ENCODE measurements around the gene MFAP3L.
A peak's percentile ranks its signal among the peaks of the same experiment; 100 is the strongest.

Gene MFAP3L

DNA sequence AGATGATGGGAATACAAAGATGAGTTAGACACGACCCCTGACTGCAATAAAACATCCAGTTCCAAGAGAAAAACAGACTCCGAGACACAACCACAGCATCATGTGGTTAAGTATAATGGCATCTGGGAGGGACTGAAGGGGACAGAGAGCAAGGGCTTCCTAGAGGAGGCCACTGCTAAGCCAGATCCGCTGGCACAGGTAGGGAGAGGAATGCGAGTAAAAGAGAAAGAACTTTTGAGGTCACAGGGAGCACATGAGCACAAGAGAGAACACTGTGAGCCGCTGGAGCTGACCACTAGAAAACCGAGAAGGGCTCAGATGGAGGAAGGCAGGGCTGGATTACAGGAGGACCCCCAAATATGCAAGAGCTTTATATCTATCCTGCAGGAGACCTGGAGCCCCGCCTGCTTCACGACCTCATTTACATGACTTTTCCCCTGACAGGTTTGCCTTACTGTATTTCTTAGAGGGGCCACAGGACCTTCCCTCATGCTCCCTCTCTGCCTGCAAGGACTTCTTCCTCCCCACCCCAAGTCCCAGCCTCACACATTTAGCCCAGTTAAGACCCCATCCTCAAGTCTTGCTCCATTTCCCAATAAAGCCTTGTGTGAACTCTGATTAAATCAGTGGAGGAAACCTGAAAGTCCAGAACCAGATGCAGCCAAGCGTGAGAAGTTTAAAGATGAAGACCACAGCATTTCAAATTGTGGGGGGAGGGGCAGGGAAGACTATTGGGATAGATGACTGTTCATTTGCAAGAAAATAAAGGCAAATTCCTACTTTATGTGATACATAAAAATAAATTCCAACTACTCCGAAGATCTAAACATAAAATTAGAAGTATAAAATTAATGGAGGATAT is 29.6 kb downstream of the MFAP3L start:
- TF ChIP-seq ZC3H10 (CRISPR knock-in tag; IDR thresholded peaks at IDR 0.05) (no peak), ZNF70 (CRISPR knock-in tag; IDR thresholded peaks at IDR 0.05) (no peak), ISL1 (CRISPR knock-in tag; IDR thresholded peaks at IDR 0.05) (no peak), ZFP3 (CRISPR knock-in tag; IDR thresholded peaks at IDR 0.05) (no peak)
- TF ChIP-seq, protein P1, sequence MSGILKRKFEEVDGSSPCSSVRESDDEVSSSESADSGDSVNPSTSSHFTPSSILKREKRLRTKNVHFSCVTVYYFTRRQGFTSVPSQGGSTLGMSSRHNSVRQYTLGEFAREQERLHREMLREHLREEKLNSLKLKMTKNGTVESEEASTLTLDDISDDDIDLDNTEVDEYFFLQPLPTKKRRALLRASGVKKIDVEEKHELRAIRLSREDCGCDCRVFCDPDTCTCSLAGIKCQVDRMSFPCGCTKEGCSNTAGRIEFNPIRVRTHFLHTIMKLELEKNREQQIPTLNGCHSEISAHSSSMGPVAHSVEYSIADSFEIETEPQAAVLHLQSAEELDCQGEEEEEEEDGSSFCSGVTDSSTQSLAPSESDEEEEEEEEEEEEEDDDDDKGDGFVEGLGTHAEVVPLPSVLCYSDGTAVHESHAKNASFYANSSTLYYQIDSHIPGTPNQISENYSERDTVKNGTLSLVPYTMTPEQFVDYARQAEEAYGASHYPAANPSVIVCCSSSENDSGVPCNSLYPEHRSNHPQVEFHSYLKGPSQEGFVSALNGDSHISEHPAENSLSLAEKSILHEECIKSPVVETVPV (CRISPR knock-in tag; IDR thresholded peaks at IDR 0.05) = no peak
- ATAC-seq = no peak

DNA sequence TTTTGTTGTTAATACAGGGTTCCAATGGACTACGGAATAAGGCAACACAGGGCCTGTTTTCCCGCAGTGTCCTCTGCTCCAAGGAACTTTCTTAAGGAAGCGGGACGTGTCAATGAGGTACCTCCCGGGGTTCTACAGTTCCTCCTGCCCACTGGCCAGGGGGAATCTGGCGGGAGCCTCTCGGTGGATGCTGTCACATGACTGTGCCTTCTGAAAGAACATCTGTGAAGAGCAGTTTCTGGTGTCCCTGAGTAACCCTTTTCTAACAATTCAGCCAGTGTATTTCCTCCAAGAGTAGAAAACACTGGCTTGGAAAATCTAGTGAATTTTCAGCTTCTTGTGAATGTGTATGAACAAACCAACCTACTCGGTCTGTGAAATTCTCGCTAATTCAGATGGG is 32.7 kb downstream of the MFAP3L start:
- TF ChIP-seq TOX (CRISPR knock-in tag; IDR thresholded peaks at IDR 0.05; ENCODE audit: borderline replicate concordance) (no peak), TCF4 (CRISPR knock-in tag; IDR thresholded peaks at IDR 0.05; ENCODE audit: borderline replicate concordance) (no peak), SNAI2 (CRISPR knock-in tag; IDR thresholded peaks at IDR 0.05) (no peak), ZFP30 (CRISPR knock-in tag; IDR thresholded peaks at IDR 0.05) (no peak), ZNF8 (CRISPR knock-in tag; IDR thresholded peaks at IDR 0.05) (no peak), ESRRG (CRISPR knock-in tag; IDR thresholded peaks at IDR 0.05) (no peak), ZNF70 (CRISPR knock-in tag; IDR thresholded peaks at IDR 0.05) (no peak)

DNA sequence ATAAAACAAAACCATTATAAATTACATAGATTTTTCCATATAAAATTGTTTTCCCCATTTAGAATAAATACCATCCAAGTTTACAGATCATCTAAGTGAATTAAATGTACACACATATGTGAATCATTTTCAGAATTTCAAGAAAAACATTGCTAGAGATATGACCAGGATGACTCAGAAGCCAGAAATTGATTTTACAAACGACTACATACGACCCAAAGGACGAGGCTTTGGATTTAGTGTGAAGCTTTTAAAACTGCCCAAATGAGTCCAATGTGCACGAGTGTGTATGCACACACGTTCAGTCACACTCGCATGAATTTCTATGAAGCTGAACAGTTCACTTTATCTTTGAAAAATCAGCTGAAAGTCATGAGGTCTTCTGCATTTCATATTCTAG is 37.9 kb downstream of the MFAP3L start:
- ATAC-seq = peak; percentile 54; the same call in 2 of the 3 replicates
- TF ChIP-seq ZC3H10 (CRISPR knock-in tag; IDR thresholded peaks at IDR 0.05) (no peak), TOX (CRISPR knock-in tag; IDR thresholded peaks at IDR 0.05; ENCODE audit: borderline replicate concordance) (no peak), ISL1 (CRISPR knock-in tag; IDR thresholded peaks at IDR 0.05) (0 out of 2 replicates have a peak, but pooled peaks have one; percentile 8)

More for the DNA sequence above, 32.7 kb downstream of the MFAP3L start:
- no peak for ATAC-seq

DNA sequence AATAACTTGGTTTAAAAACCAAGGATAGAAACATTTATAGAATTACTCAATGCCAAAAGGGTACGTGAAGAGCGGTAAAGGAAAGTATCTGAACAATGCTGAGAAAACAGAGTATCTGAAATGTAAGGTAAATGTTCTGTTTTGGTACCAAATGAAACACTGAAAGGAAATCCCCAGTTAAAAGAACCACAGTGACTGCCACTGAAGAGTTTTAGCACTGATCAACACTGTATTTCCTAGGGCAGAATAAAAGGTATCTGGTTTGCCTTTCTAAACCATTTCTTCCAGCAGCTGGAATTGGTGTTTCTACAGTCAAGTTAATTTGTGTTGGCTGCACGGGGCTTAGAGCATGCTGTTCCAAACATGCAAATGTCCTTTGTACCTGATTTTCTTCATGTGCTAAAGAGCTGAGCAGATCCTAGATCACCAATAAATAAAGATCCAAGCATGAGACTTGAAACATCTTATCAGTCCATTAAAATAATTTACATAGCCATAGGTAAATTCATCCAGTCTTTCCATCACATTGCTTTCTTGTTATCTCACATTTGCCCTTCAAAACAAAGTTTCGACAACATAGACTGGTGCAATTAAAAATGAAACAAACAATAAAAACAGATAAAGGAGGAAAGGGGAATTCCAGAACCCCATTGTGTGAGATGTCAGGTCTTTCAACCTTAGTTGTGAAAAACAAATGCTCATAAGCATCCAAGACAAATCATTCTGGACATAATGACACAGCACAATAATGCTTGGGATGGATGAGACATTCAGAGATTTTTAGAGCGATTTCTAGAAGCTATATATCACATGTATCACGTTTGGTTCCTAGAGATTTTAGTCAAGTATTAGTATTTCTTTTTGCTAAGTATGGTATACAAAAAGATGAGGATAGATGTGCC is 38.6 kb downstream of the MFAP3L start:
- no peak for TF ChIP-seq ZNF565 (CRISPR knock-in tag; conservative IDR thresholded peaks at IDR 0.05; ENCODE audit: low read depth)
- TF ChIP-seq, protein P2, sequence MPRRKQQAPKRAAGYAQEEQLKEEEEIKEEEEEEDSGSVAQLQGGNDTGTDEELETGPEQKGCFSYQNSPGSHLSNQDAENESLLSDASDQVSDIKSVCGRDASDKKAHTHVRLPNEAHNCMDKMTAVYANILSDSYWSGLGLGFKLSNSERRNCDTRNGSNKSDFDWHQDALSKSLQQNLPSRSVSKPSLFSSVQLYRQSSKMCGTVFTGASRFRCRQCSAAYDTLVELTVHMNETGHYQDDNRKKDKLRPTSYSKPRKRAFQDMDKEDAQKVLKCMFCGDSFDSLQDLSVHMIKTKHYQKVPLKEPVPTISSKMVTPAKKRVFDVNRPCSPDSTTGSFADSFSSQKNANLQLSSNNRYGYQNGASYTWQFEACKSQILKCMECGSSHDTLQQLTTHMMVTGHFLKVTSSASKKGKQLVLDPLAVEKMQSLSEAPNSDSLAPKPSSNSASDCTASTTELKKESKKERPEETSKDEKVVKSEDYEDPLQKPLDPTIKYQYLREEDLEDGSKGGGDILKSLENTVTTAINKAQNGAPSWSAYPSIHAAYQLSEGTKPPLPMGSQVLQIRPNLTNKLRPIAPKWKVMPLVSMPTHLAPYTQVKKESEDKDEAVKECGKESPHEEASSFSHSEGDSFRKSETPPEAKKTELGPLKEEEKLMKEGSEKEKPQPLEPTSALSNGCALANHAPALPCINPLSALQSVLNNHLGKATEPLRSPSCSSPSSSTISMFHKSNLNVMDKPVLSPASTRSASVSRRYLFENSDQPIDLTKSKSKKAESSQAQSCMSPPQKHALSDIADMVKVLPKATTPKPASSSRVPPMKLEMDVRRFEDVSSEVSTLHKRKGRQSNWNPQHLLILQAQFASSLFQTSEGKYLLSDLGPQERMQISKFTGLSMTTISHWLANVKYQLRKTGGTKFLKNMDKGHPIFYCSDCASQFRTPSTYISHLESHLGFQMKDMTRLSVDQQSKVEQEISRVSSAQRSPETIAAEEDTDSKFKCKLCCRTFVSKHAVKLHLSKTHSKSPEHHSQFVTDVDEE (CRISPR knock-in tag; IDR thresholded peaks at IDR 0.05) = no peak
- no peak for TF ChIP-seq ZFP3 (CRISPR knock-in tag; IDR thresholded peaks at IDR 0.05)
- TF ChIP-seq GLIS3 (CRISPR knock-in tag; IDR thresholded peaks at IDR 0.05) = no peak
- no peak for ATAC-seq

DNA sequence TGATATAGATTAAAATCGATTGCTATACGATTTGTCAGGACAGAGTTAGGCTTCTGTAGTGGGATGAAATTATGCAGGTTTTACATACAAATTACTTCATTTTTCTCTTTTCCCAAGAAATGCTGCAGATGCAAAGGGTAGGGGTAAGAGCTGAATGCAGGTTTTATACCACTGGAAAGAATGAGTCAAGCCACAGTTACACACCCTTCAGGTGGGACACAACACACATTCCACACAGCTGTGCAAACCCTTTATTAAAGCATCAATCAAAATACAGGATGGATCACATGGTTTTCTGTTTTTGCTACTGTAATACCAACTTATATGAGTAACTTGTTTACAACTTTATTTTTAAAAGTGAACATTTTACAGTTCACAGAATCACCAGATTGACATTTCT is 39.8 kb downstream of the MFAP3L start:
- ATAC-seq = no peak

More for the DNA sequence above, 39.8 kb downstream of the MFAP3L start:
- TF ChIP-seq SNAI2 (CRISPR knock-in tag; IDR thresholded peaks at IDR 0.05) (no peak), OSR1 (CRISPR knock-in tag; IDR thresholded peaks at IDR 0.05) (no peak), TOX (CRISPR knock-in tag; IDR thresholded peaks at IDR 0.05; ENCODE audit: borderline replicate concordance) (no peak), ISL1 (CRISPR knock-in tag; IDR thresholded peaks at IDR 0.05) (no peak), RARB (CRISPR knock-in tag; IDR thresholded peaks at IDR 0.05) (no peak), GLIS3 (CRISPR knock-in tag; IDR thresholded peaks at IDR 0.05) (no peak), ZNF8 (CRISPR knock-in tag; IDR thresholded peaks at IDR 0.05) (no peak), ZFP3 (CRISPR knock-in tag; IDR thresholded peaks at IDR 0.05) (no peak), ESRRG (CRISPR knock-in tag; IDR thresholded peaks at IDR 0.05) (no peak), CSDC2 (CRISPR knock-in tag; IDR thresholded peaks at IDR 0.05) (no peak), ZC3H10 (CRISPR knock-in tag; IDR thresholded peaks at IDR 0.05) (no peak), ZNF70 (CRISPR knock-in tag; IDR thresholded peaks at IDR 0.05) (no peak), ARNTL (CRISPR knock-in tag; IDR thresholded peaks at IDR 0.05; ENCODE audit: borderline replicate concordance, low read depth) (no peak)
- TF ChIP-seq, protein P3, sequence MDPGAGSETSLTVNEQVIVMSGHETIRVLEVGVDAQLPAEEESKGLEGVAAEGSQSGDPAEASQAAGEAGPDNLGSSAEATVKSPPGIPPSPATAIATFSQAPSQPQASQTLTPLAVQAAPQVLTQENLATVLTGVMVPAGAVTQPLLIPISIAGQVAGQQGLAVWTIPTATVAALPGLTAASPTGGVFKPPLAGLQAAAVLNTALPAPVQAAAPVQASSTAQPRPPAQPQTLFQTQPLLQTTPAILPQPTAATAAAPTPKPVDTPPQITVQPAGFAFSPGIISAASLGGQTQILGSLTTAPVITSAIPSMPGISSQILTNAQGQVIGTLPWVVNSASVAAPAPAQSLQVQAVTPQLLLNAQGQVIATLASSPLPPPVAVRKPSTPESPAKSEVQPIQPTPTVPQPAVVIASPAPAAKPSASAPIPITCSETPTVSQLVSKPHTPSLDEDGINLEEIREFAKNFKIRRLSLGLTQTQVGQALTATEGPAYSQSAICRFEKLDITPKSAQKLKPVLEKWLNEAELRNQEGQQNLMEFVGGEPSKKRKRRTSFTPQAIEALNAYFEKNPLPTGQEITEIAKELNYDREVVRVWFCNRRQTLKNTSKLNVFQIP (CRISPR knock-in tag; IDR thresholded peaks at IDR 0.05; ENCODE audit: borderline replicate concordance, low read depth) = no peak
- TF ChIP-seq, protein P4, sequence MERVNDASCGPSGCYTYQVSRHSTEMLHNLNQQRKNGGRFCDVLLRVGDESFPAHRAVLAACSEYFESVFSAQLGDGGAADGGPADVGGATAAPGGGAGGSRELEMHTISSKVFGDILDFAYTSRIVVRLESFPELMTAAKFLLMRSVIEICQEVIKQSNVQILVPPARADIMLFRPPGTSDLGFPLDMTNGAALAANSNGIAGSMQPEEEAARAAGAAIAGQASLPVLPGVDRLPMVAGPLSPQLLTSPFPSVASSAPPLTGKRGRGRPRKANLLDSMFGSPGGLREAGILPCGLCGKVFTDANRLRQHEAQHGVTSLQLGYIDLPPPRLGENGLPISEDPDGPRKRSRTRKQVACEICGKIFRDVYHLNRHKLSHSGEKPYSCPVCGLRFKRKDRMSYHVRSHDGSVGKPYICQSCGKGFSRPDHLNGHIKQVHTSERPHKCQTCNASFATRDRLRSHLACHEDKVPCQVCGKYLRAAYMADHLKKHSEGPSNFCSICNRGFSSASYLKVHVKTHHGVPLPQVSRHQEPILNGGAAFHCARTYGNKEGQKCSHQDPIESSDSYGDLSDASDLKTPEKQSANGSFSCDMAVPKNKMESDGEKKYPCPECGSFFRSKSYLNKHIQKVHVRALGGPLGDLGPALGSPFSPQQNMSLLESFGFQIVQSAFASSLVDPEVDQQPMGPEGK (CRISPR knock-in tag; IDR thresholded peaks at IDR 0.05; ENCODE audit: borderline replicate concordance) = no peak
